Liver (tissue), 9 donors: ENCODE results near the gene CAPN10. TPM values are rescaled to one million over a fixed set of nuclear protein-coding genes. Genes with fewer than 3 reads are reported as not detected.

Experiments used
- DNase-seq: peaks from one replicate; pipeline ENCODE4 v3.0.0-alpha.2; 2017; ENCODE audit warnings: low spot score
- H3K27ac ChIP-seq, 2 donors: one replicate each; pipeline ENCODE4 v1.7.0; 2013; ENCODE audit warnings: inconsistent platforms in 2 of 2, low read length in 2 of 2, control low read depth in 1 of 2, low read depth in 1 of 2, mild to moderate bottlenecking in 1 of 2
- H3K27me3 ChIP-seq, 4 donors: one replicate each; pipeline versions ENCODE4 v1.6.1 to v1.7.0; 2013; ENCODE audit warnings: low read length in 3 of 4, inconsistent platforms in 1 of 4, mild to moderate bottlenecking in 1 of 4, moderate library complexity in 1 of 4; ENCODE audit not compliant: control insufficient read depth in 4 of 4, insufficient read depth in 4 of 4
- H3K36me3 ChIP-seq, 4 donors: one replicate each; pipeline versions ENCODE4 v1.6.1 to v1.7.0; 2013; ENCODE audit warnings: low read length in 3 of 4, mild to moderate bottlenecking in 3 of 4, low read depth in 1 of 4, moderate library complexity in 1 of 4; ENCODE audit not compliant: control insufficient read depth in 4 of 4, insufficient read depth in 3 of 4
- H3K4me1 ChIP-seq, 4 donors: one replicate each; pipeline versions ENCODE4 v1.6.1 to v1.7.0; 2013; ENCODE audit warnings: low read length in 3 of 4, mild to moderate bottlenecking in 3 of 4, moderate library complexity in 1 of 4; ENCODE audit not compliant: control insufficient read depth in 4 of 4, insufficient read depth in 4 of 4
- H3K4me3 ChIP-seq, 3 donors: one replicate each; pipeline versions ENCODE4 v1.6.1 to v1.7.0; 2013; ENCODE audit warnings: low read length in 3 of 3, control low read depth in 1 of 3, low read depth in 1 of 3, mild to moderate bottlenecking in 1 of 3
- H3K9ac ChIP-seq, 2 donors: one replicate each; pipeline ENCODE4 v1.7.0; 2013; ENCODE audit warnings: low read length in 2 of 2, mild to moderate bottlenecking in 2 of 2, moderate library complexity in 2 of 2, control low read depth in 1 of 2, low read depth in 1 of 2
- H3K9me3 ChIP-seq, 4 donors: one replicate each; pipeline versions ENCODE4 v1.6.1 to v1.7.0; 2013; ENCODE audit warnings: low read length in 3 of 4; ENCODE audit not compliant: control insufficient read depth in 4 of 4
- ATF3 ChIP-seq: IDR thresholded peaks from 2 replicates; pipeline ENCODE4 v1.6.1; 2016; ENCODE audit warnings: antibody characterized with exemption
- CTCF ChIP-seq: fragments of 150-350 bp; IDR thresholded peaks from 2 replicates; pipeline ENCODE4 v1.5.1; 2017; ENCODE audit warnings: improper control_type of control experiment, low read depth, low read length; ENCODE audit not compliant: missing input control
- EGR1 ChIP-seq, 2 donors: IDR thresholded peaks; 2 replicates each; pipeline ENCODE4 v1.6.1; 2016 to 2018; ENCODE audit warnings: antibody characterized with exemption in 2 of 2, low read depth in 2 of 2
- FOXA1 ChIP-seq: IDR thresholded peaks from 2 replicates; pipeline ENCODE4 v1.6.1; 2016; ENCODE audit warnings: antibody characterized with exemption
- FOXA2 ChIP-seq: IDR thresholded peaks from 2 replicates; pipeline ENCODE4 v1.6.1; 2016; ENCODE audit warnings: antibody characterized with exemption
- GABPA ChIP-seq, 2 donors: IDR thresholded peaks in 1 of 2; conservative IDR thresholded peaks in 1 of 2; 2 replicates each; pipeline ENCODE4 v1.6.1; 2016; ENCODE audit warnings: antibody characterized with exemption in 2 of 2, mild to moderate bottlenecking in 1 of 2, moderate library complexity in 1 of 2
- HNF4A ChIP-seq, 2 donors: conservative IDR thresholded peaks; 2 replicates each; pipeline ENCODE4 v1.6.1; 2016; ENCODE audit warnings: antibody characterized with exemption in 2 of 2, mild to moderate bottlenecking in 2 of 2
- HNF4G ChIP-seq: IDR thresholded peaks from 2 replicates; pipeline ENCODE4 v1.6.1; 2016; ENCODE audit warnings: antibody characterized with exemption
- MAX ChIP-seq: IDR thresholded peaks from 2 replicates; pipeline ENCODE4 v1.6.1; 2016; ENCODE audit warnings: antibody characterized with exemption
- NR2F2 ChIP-seq: IDR thresholded peaks from 2 replicates; pipeline ENCODE4 v1.6.1; 2016; ENCODE audit warnings: antibody characterized with exemption
- REST ChIP-seq: IDR thresholded peaks from 2 replicates; pipeline ENCODE4 v1.6.1; 2016; ENCODE audit warnings: antibody characterized with exemption, mild to moderate bottlenecking
- RXRA ChIP-seq, 2 donors: IDR thresholded peaks; 2 replicates each; pipeline ENCODE4 v1.6.1; 2017 to 2018; ENCODE audit warnings: antibody characterized with exemption in 2 of 2, mild to moderate bottlenecking in 1 of 2
- SP1 ChIP-seq: IDR thresholded peaks from 2 replicates; pipeline ENCODE4 v1.6.1; 2018; ENCODE audit warnings: antibody characterized with exemption, mild to moderate bottlenecking
- YY1 ChIP-seq: IDR thresholded peaks from 2 replicates; pipeline ENCODE4 v1.6.1; 2016; ENCODE audit warnings: antibody characterized with exemption, mild to moderate bottlenecking
- ZBTB33 ChIP-seq: IDR thresholded peaks from 2 replicates; pipeline ENCODE4 v1.6.1; 2016; ENCODE audit warnings: antibody characterized with exemption
- WGBS: extraction: QIAGEN DNeasy Blood & Tissue Kit; methylation state at CpG from one replicate; pipeline ENCODE4 v1.1.7; 2013; 5-methylcytosine and 5-hydroxymethylcytosine counted together
- polyA plus RNA-seq, 2 donors: library from polyadenylated mRNA; stranded (reverse) in 1 of 2; unstranded in 1 of 2; fragments of 200-250 nt in 1 of 2; fragments of >200 nt in 1 of 2; fragmentation: Nextera tagmentation in 1 of 2; extraction: Ambion mirVana in 1 of 2; gene quantifications; one replicate each; pipeline versions ENCODE4 v1.2.1 to v1.2.3, GENCODE V29; 2013 to 2015
- total RNA-seq, 2 donors: library from RNA; depleted of rRNA; stranded (reverse); fragments of >200 nt; gene quantifications; one replicate each; pipeline ENCODE4 v1.2.3, GENCODE V29; 2014
- donor health status: healthy.
- donor health status: healthy.
- donor health status: healthy.
- donor health status: healthy.
- donor health status: healthy.

The CAPN10 gene
- total and polyA plus RNA-seq, 4 donors: 4.8 to 11.3 (median 6.5) TPM

GRCh38 chr2:240626531-240627300 is 40.2 kb downstream of the CAPN10 start:
- no peak for DNase-seq
- H3K9ac ChIP-seq: no peak overlapping the region
- WGBS: 60% methylated on average over 21 of the region's 21 CpGs
- H3K27me3 ChIP-seq: no peaks in the 10 kb centered on the region
- peaks cover 0 to 2% (median 0%) of the 10 kb centered on the region in 4 donors for H3K4me1 ChIP-seq
- H3K9me3 ChIP-seq: no peaks in the 10 kb centered on the region
- H3K4me3 ChIP-seq: no peak overlapping the region
- no peak overlapping the region for H3K27ac ChIP-seq
- TF ChIP-seq HNF4G (no peak), ZBTB33 (no peak), NR2F2 (no peak), REST (no peak), YY1 (no peak), ATF3 (no peak), MAX (no peak), GABPA (IDR thresholded peaks at IDR 0.05 in 1 of 2, conservative IDR thresholded peaks at IDR 0.05 in 1 of 2) (no peak), FOXA2 (no peak), EGR1 (IDR thresholded peaks at IDR 0.05; ENCODE audit: low read depth in 2 of 2) (no peak), CTCF (no peak), HNF4A (conservative IDR thresholded peaks at IDR 0.05) (no peak)
- H3K36me3 ChIP-seq: no peaks in the 10 kb centered on the region

- no peak for TF ChIP-seq RXRA (IDR thresholded peaks at IDR 0.05)
- TF ChIP-seq EGR1 (IDR thresholded peaks at IDR 0.05; ENCODE audit: low read depth in 2 of 2): no peak
- no peak for TF ChIP-seq YY1
- TF ChIP-seq FOXA1: no peak
- no peak for TF ChIP-seq CTCF
- TF ChIP-seq FOXA2: no peak
- TF ChIP-seq GABPA (IDR thresholded peaks at IDR 0.05 in 1 of 2, conservative IDR thresholded peaks at IDR 0.05 in 1 of 2): no peak
- TF ChIP-seq HNF4G: no peak
- no peak for TF ChIP-seq NR2F2
- no peak for TF ChIP-seq SP1
- no peak overlapping the region for H3K4me3 ChIP-seq
- peaks cover 0 to 2% (median 0%) of the 10 kb centered on the region in 4 donors for H3K4me1 ChIP-seq
- no peak overlapping the region for H3K27ac ChIP-seq
- 88% methylated on average over 17 of the region's 17 CpGs for WGBS
- H3K27me3 ChIP-seq: no peaks in the 10 kb centered on the region
- no peak for DNase-seq
- no peak overlapping the region for H3K9ac ChIP-seq
- H3K36me3 ChIP-seq: no peaks in the 10 kb centered on the region
- no peaks in the 10 kb centered on the region for H3K9me3 ChIP-seq
These were observed 41.4 kb downstream of the CAPN10 start for GRCh38 chr2:240627736-240628506.
